IMR-90 (cell line): Measurements from ENCODE around the gene PRKD2. TPM values are rescaled to one million over a fixed set of nuclear protein-coding genes. Genes with fewer than 3 reads are reported as not detected.

Experiments used
- ATAC-seq: fragments of 200-7000 bp; cut with Tn5 transposase; 2 replicates; pipeline ENCODE4 v1.9.1; 2020; ENCODE audit warnings: low read depth, mild to moderate bottlenecking, moderate library complexity
- BruUV-seq: library from RNA; stranded (reverse); fragments of 400-500 nt; replicated peaks from 2 replicates; lab custom pipeline; 2021; lab: Mats Ljungman, UMichigan
- CTCF ChIA-PET: fragments of 300-600 bp; formaldehyde crosslinking; extraction: SDS; loops from one replicate; lab custom pipeline; 2021; ENCODE audit warnings: antibody characterized with exemption; lab: Yijun Ruan, JAX
- POLR2A ChIA-PET: fragments of 300-600 bp; sonication (Branson Sonifier 250); formaldehyde crosslinking; loops from one replicate; lab custom pipeline; 2022; ENCODE audit warnings: antibody characterized with exemption; ENCODE audit not compliant: unreplicated experiment; lab: Charles Lee
- DNase-seq: peaks from one replicate; pipeline ENCODE4 v3.0.0; 2013
- H2AFZ ChIP-seq: replicated peaks from 2 replicates; pipeline ENCODE3; 2013; ENCODE audit warnings: low read length, mild to moderate bottlenecking; ENCODE audit not compliant: poor library complexity
- H2AK5ac ChIP-seq: 2 replicates; pipeline ENCODE4 v1.6.1; 2013; ENCODE audit warnings: low read depth, low read length, inconsistent platforms
- H2AK9ac ChIP-seq: replicated peaks from 2 replicates; pipeline ENCODE3; 2013; ENCODE audit warnings: mild to moderate bottlenecking, low read depth, low read length, moderate library complexity; ENCODE audit not compliant: poor library complexity
- H2BK120ac ChIP-seq: 2 replicates; pipeline ENCODE4 v1.6.1; 2013; ENCODE audit warnings: low read depth, low read length, inconsistent platforms
- H2BK15ac ChIP-seq: 3 replicates; pipeline ENCODE4 v1.6.1; 2013; ENCODE audit warnings: low read depth, low read length, inconsistent platforms
- H2BK20ac ChIP-seq: 2 replicates; pipeline ENCODE4 v1.6.1; 2013; ENCODE audit warnings: low read depth, mild to moderate bottlenecking, inconsistent platforms, low read length, moderate library complexity
- H2BK5ac ChIP-seq: 2 replicates; pipeline ENCODE4 v1.6.1; 2013; ENCODE audit warnings: mild to moderate bottlenecking, low read depth, low read length, inconsistent platforms; ENCODE audit not compliant: poor library complexity, severe bottlenecking
- H3K14ac ChIP-seq: replicated peaks from 2 replicates; pipeline ENCODE4 v1.6.1; 2013; ENCODE audit warnings: low read depth, low read length, inconsistent platforms
- H3K18ac ChIP-seq: 2 replicates; pipeline ENCODE4 v1.6.1; 2013; ENCODE audit warnings: low read depth, low read length, control low read depth
- H3K23ac ChIP-seq: 2 replicates; pipeline ENCODE4 v1.6.1; 2013; ENCODE audit warnings: low read depth, low read length, inconsistent platforms
- H3K27ac ChIP-seq: 2 replicates; pipeline ENCODE4 v1.5.1; 2013; ENCODE audit warnings: mild to moderate bottlenecking, control low read depth, low read length; ENCODE audit not compliant: insufficient read depth
- H3K27me3 ChIP-seq: 2 replicates; pipeline ENCODE4 v1.6.1; 2013; ENCODE audit warnings: low read length; ENCODE audit not compliant: control insufficient read depth, insufficient read depth
- H3K36me3 ChIP-seq: 2 replicates; pipeline ENCODE4 v1.6.1; 2013; ENCODE audit warnings: low read length, mixed read lengths; ENCODE audit not compliant: control insufficient read depth, insufficient read depth
- H3K4ac ChIP-seq: 2 replicates; pipeline ENCODE4 v1.6.1; 2013; ENCODE audit warnings: low read depth, low read length, inconsistent platforms
- H3K4me1 ChIP-seq: 2 replicates; pipeline ENCODE4 v1.6.1; 2013; ENCODE audit warnings: low read length, mixed read lengths; ENCODE audit not compliant: control insufficient read depth, insufficient read depth
- H3K4me2 ChIP-seq: 2 replicates; pipeline ENCODE4 v1.6.1; 2013; ENCODE audit warnings: low read depth, mild to moderate bottlenecking, control low read depth, low read length, moderate library complexity
- H3K4me3 ChIP-seq: 2 replicates; pipeline ENCODE4 v1.5.1; 2013; ENCODE audit warnings: low read depth, mild to moderate bottlenecking, control low read depth, low read length, moderate library complexity; ENCODE audit not compliant: insufficient read depth
- H3K56ac ChIP-seq: 2 replicates; pipeline ENCODE4 v1.6.1; 2013; ENCODE audit warnings: low read length, inconsistent platforms; ENCODE audit not compliant: insufficient read depth; ENCODE audit errors: extremely low read depth
- H3K79me1 ChIP-seq, 2 experiments: 2 replicates each; pipeline ENCODE4 v1.6.1; 2013; ENCODE audit warnings: low read length in 2 of 2, inconsistent platforms in 1 of 2, low read depth in 1 of 2
- H3K9ac ChIP-seq: 2 replicates; pipeline ENCODE4 v1.6.1; 2013; ENCODE audit warnings: low read depth, low read length, control low read depth
- H3K9me1 ChIP-seq: 2 replicates; pipeline ENCODE4 v1.6.1; 2013; ENCODE audit warnings: low read length, inconsistent platforms; ENCODE audit not compliant: insufficient read depth
- H3K9me3 ChIP-seq: 2 replicates; pipeline ENCODE4 v1.6.1; 2013; ENCODE audit warnings: low read length; ENCODE audit not compliant: control insufficient read depth, insufficient read depth
- H4K20me1 ChIP-seq: 2 replicates; pipeline ENCODE4 v1.6.1; 2013; ENCODE audit warnings: low read length, inconsistent platforms; ENCODE audit not compliant: insufficient read depth
- H4K5ac ChIP-seq: 2 replicates; pipeline ENCODE4 v1.6.1; 2013; ENCODE audit warnings: mild to moderate bottlenecking, low read depth, low read length, control low read depth
- H4K8ac ChIP-seq, 2 experiments: 2 replicates each; pipeline ENCODE4 v1.6.1; 2013; ENCODE audit warnings: low read depth in 2 of 2, low read length in 2 of 2, control low read depth in 1 of 2, inconsistent platforms in 1 of 2
- H4K91ac ChIP-seq: 2 replicates; pipeline ENCODE4 v1.6.1; 2013; ENCODE audit warnings: low read depth, low read length, inconsistent platforms; ENCODE audit not compliant: insufficient read depth
- BHLHE40 ChIP-seq: fragments of 150-350 bp; IDR thresholded peaks from 2 replicates; pipeline ENCODE4 v1.6.1; 2016; ENCODE audit warnings: mild to moderate bottlenecking, low read depth, low read length
- CEBPB ChIP-seq: IDR thresholded peaks from 2 replicates; pipeline ENCODE4 v1.6.1; 2012; ENCODE audit warnings: low read depth, low read length, improper control_type of control experiment
- CHD1 ChIP-seq: IDR thresholded peaks from 2 replicates; pipeline ENCODE4 v1.6.1; 2012; ENCODE audit warnings: low read depth, low read length, improper control_type of control experiment
- FOS ChIP-seq: fragments of 150-350 bp; IDR thresholded peaks from 2 replicates; pipeline ENCODE4 v1.6.1; 2016; ENCODE audit warnings: low read depth, low read length
- NFE2L2 ChIP-seq: fragments of 150-350 bp; IDR thresholded peaks from 2 replicates; pipeline ENCODE4 v1.6.1; 2016; ENCODE audit warnings: low read depth, mild to moderate bottlenecking, low read length
- POLR2A ChIP-seq: IDR thresholded peaks from 2 replicates; pipeline ENCODE4 v1.6.1; 2012; ENCODE audit warnings: mild to moderate bottlenecking, low read depth, low read length
- RAD21 ChIP-seq: IDR thresholded peaks from 2 replicates; pipeline ENCODE4 v1.6.1; 2012; ENCODE audit warnings: low read length, improper control_type of control experiment
- RFX5 ChIP-seq: IDR thresholded peaks from 2 replicates; pipeline ENCODE4 v1.8.0; 2012; ENCODE audit warnings: low read depth, mild to moderate bottlenecking, low read length, moderate library complexity
- WGBS, 2 experiments: methylation state at CpG; one replicate each; pipeline versions ENCODE4 v1.1.5 to v1.1.7; 2013; ENCODE audit warnings: missing lambda C conversion rate in 2 of 2; ENCODE audit not compliant: insufficient read length in 1 of 2; ENCODE audit errors: extremely low coverage in 2 of 2; 5-methylcytosine and 5-hydroxymethylcytosine counted together
- dilution Hi-C: fragments of 300-500 bp; cut with HindIII; formaldehyde crosslinking; loops from one replicate; pipeline ENCODE4 v1.14.3; 2018; ENCODE audit warnings: low sequenced_read_pairs; ENCODE audit not compliant: unreplicated experiment
- in situ Hi-C: fragments of 300-500 bp; cut with MboI; formaldehyde crosslinking; loops from 3 replicates; pipeline ENCODE4 v1.14.3; 2019; ENCODE audit warnings: low sequenced_read_pairs, inconsistent platforms, mixed read lengths
- intact Hi-C: fragments of 100-400 bp; cut with micrococcal nuclease; formaldehyde crosslinking; loops from 2 replicates; pipeline ENCODE4 v1.10.0; 2022
- polyA plus RNA-seq, 3 experiments: library from polyadenylated mRNA; depleted of rRNA; stranded (reverse); fragments of >200 nt; gene quantifications; 2 replicates each; pipeline ENCODE4 v1.2.3, GENCODE V29; 2012; ENCODE audit warnings: low replicate concordance in 1 of 3
- total RNA-seq: library from RNA; depleted of rRNA; stranded (reverse); fragments of >200 nt; gene quantifications from 2 replicates; pipeline ENCODE4 v1.2.3, GENCODE V29; 2012
- TF ChIP-seq, protein P1 (sequence below): fragments of 150-350 bp; IDR thresholded peaks from 2 replicates; pipeline ENCODE4 v1.6.1; 2017; ENCODE audit warnings: mild to moderate bottlenecking, antibody characterized with exemption, low read length, low read depth
- TF ChIP-seq, protein P2 (sequence below): conservative IDR thresholded peaks from 2 replicates; pipeline ENCODE4 v1.5.1; 2012; ENCODE audit warnings: mild to moderate bottlenecking, low read depth, low read length, improper control_type of control experiment
- TF ChIP-seq, protein P3 (sequence below): fragments of 150-350 bp; IDR thresholded peaks from 2 replicates; pipeline ENCODE4 v1.6.1; 2016; ENCODE audit warnings: low read depth, mild to moderate bottlenecking, low read length, moderate library complexity, borderline replicate concordance

Gene PRKD2
- total and polyA plus RNA-seq, 2 of the 4 experiments (the other 2 are of a cell fraction): 9.9 to 19.6 TPM

DNA sequence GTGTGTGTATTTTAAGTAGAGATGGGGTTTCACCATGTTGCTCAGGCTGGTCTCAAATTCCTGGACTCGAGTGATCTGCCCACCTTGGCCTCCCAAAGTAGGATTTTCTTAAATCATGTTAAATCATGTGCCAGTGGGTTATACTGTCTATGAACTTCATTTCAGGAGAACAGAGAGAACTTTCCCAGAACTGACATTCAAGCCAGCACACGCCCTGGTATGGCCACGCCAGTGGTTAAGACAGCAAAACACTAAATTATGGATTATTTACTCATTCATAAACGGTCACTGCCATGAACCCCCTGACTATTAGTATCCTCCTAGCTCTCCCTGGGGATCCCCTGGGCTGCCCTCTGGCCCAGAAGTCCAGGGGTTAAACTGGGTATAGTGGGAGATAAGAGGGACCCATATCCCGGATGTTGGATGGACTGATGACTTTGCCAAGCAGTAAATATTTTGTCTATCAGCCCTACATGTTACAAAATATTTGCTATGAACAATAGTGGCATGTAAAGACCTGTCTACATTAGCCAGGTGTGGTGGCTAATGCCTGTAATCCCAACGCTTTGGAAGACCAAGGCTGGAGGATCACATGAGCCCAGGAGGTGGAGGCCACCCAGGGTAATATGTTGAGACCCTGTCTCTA lies 45.5 kb upstream of the PRKD2 start:
- DNase-seq (no peak), ATAC-seq (no peak)
- no TSS peak for BruUV-seq
- H2BK5ac ChIP-seq: no peak overlapping the region
- H3K9me3 ChIP-seq: no peaks in the 10 kb centered on the region
- CTCF ChIA-PET: no interaction called here
- no peak overlapping the region for H2BK120ac ChIP-seq
- H2AK5ac ChIP-seq: no peak overlapping the region
- H3K56ac ChIP-seq: no peak overlapping the region
- H3K14ac ChIP-seq: no peak overlapping the region
- no peak overlapping the region for H4K91ac ChIP-seq
- WGBS, 2 experiments: no CpG with 5 or more reads among the region's 6 CpGs
- peaks cover 10% of the 10 kb centered on the region for H4K20me1 ChIP-seq
- no peak overlapping the region for H2BK15ac ChIP-seq
- H3K27ac ChIP-seq: no peak overlapping the region
- no peak overlapping the region for H3K4me3 ChIP-seq
- no peak overlapping the region for H3K9ac ChIP-seq
- no peak overlapping the region for H4K8ac ChIP-seq
- no peak overlapping the region for H2AK9ac ChIP-seq
- no peak overlapping the region for H3K18ac ChIP-seq
- no peak overlapping the region for H3K4me2 ChIP-seq
- H3K4ac ChIP-seq: no peak overlapping the region
- H2BK20ac ChIP-seq: no peak overlapping the region
- no peaks in the 10 kb centered on the region for H3K27me3 ChIP-seq
- no peak overlapping the region; the same call in 1 of the 2 replicates for H3K23ac ChIP-seq
- TF ChIP-seq POLR2A (no peak), BHLHE40 (no peak), CHD1 (no peak), FOS (no peak), RFX5 (no peak), RAD21 (no peak), CEBPB (no peak), NFE2L2 (no peak)
- TF ChIP-seq, protein P1, sequence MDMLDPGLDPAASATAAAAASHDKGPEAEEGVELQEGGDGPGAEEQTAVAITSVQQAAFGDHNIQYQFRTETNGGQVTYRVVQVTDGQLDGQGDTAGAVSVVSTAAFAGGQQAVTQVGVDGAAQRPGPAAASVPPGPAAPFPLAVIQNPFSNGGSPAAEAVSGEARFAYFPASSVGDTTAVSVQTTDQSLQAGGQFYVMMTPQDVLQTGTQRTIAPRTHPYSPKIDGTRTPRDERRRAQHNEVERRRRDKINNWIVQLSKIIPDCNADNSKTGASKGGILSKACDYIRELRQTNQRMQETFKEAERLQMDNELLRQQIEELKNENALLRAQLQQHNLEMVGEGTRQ: no peak
- TF ChIP-seq, protein P2, sequence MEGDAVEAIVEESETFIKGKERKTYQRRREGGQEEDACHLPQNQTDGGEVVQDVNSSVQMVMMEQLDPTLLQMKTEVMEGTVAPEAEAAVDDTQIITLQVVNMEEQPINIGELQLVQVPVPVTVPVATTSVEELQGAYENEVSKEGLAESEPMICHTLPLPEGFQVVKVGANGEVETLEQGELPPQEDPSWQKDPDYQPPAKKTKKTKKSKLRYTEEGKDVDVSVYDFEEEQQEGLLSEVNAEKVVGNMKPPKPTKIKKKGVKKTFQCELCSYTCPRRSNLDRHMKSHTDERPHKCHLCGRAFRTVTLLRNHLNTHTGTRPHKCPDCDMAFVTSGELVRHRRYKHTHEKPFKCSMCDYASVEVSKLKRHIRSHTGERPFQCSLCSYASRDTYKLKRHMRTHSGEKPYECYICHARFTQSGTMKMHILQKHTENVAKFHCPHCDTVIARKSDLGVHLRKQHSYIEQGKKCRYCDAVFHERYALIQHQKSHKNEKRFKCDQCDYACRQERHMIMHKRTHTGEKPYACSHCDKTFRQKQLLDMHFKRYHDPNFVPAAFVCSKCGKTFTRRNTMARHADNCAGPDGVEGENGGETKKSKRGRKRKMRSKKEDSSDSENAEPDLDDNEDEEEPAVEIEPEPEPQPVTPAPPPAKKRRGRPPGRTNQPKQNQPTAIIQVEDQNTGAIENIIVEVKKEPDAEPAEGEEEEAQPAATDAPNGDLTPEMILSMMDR: no peak
- TF ChIP-seq, protein P3, sequence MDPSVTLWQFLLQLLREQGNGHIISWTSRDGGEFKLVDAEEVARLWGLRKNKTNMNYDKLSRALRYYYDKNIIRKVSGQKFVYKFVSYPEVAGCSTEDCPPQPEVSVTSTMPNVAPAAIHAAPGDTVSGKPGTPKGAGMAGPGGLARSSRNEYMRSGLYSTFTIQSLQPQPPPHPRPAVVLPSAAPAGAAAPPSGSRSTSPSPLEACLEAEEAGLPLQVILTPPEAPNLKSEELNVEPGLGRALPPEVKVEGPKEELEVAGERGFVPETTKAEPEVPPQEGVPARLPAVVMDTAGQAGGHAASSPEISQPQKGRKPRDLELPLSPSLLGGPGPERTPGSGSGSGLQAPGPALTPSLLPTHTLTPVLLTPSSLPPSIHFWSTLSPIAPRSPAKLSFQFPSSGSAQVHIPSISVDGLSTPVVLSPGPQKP: no peak
- peaks cover 6% of the 10 kb centered on the region; the same call in 1 of the 2 replicates for H3K4me1 ChIP-seq
- H3K79me1 ChIP-seq: peaks cover 4 to 12% of the 10 kb centered on the region in 2 experiments; a peak in 2 of 4 replicates
- no peak overlapping the region for H4K5ac ChIP-seq
- dilution Hi-C loops: no loop called here
- POLR2A ChIA-PET: no interaction called here
- peaks cover 9% of the 10 kb centered on the region for H3K9me1 ChIP-seq
- H2AFZ ChIP-seq: peak overlapping the region; percentile 13
- intact Hi-C loops: no loop called here
- H3K36me3 ChIP-seq: peaks cover 3% of the 10 kb centered on the region
- in situ Hi-C loops: no loop called here
